Esophagus (tissue), 2 donors: Measurements from ENCODE around the gene COL4A1. TPM values are rescaled to one million over a fixed set of nuclear protein-coding genes. Genes with fewer than 3 reads are reported as not detected.

Source experiments
- H3K27ac ChIP-seq, 2 donors: one replicate each; pipeline ENCODE4 v1.5.1; 2013; ENCODE audit warnings: low read depth in 2 of 2, mild to moderate bottlenecking in 2 of 2, inconsistent platforms in 1 of 2, low read length in 1 of 2, moderate library complexity in 1 of 2
- H3K27me3 ChIP-seq, 2 donors: one replicate each; pipeline ENCODE4 v1.6.1; 2013; ENCODE audit warnings: low read length in 2 of 2, control low read depth in 1 of 2, mild to moderate bottlenecking in 1 of 2; ENCODE audit not compliant: insufficient read depth in 2 of 2, control insufficient read depth in 1 of 2
- H3K36me3 ChIP-seq, 2 donors: one replicate each; pipeline ENCODE4 v1.6.1; 2013; ENCODE audit warnings: low read length in 1 of 2; ENCODE audit not compliant: control insufficient read depth in 2 of 2, insufficient read depth in 2 of 2
- H3K4me1 ChIP-seq, 2 donors: one replicate each; pipeline ENCODE4 v1.6.1; 2013; ENCODE audit warnings: low read length in 1 of 2; ENCODE audit not compliant: control insufficient read depth in 2 of 2, insufficient read depth in 2 of 2
- H3K4me3 ChIP-seq, 2 donors: one replicate each; pipeline ENCODE4 v1.5.1; 2013; ENCODE audit warnings: low read length in 2 of 2, mild to moderate bottlenecking in 2 of 2, low read depth in 1 of 2, moderate library complexity in 1 of 2
- H3K9me3 ChIP-seq, 2 donors: one replicate each; pipeline ENCODE4 v1.6.1; 2013; ENCODE audit warnings: mild to moderate bottlenecking in 2 of 2, low read depth in 1 of 2, low read length in 1 of 2, moderate library complexity in 1 of 2; ENCODE audit not compliant: control insufficient read depth in 2 of 2, insufficient read depth in 1 of 2
- WGBS, 2 donors: extraction: QIAGEN DNeasy Blood & Tissue Kit; methylation state at CpG; one replicate each; pipeline ENCODE4 v1.1.7; 2013; 5-methylcytosine and 5-hydroxymethylcytosine counted together
- polyA plus RNA-seq, 2 donors: library from polyadenylated mRNA; stranded (reverse); fragments of 200-250 nt; gene quantifications; one replicate each; pipeline ENCODE4 v1.2.3, GENCODE V29; 2013
- donor health status: healthy with polysubstance abuse.
- donor health status: Bipolar disorder and iron deficiency.

The COL4A1 gene
- polyA plus RNA-seq, 2 donors: 10.4 to 23.7 TPM

DNA sequence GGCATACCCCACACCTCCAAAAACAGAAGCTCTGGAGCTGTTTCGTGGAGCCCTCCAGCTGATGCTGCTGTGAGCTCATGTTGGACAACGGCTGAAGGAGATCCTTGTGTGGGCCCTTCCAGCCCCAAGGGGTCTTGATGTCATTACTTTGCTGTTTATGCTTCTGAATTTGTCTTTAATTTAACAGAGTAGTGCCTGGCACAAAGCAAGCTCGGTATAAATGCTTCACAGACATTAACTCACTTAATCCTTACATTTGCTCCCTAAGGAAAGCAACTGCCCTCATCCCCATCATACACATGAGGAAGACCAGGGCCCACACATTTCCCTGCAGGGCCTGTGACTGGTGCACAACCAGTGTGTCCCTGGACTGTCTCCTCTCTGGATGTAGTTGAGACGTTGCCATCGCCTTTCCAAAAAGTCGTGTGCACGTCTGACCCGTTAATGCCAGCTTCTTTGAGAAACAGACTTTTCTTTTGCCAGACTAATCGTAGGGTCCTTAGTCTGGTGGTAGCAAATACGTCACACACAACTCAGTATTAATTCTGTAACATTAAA, 7.6 kb downstream of the COL4A1 start:
- H3K27me3 ChIP-seq: no peaks in the 10 kb centered on the region
- WGBS, 2 donors: 59 to 64% methylated on average over 10 of the region's 10 CpGs
- H3K27ac ChIP-seq: peak overlapping the region in 1 of 2 donors; percentile 7
- no peaks in the 10 kb centered on the region for H3K36me3 ChIP-seq
- no peaks in the 10 kb centered on the region for H3K9me3 ChIP-seq
- no peaks in the 10 kb centered on the region for H3K4me1 ChIP-seq
- no peak overlapping the region for H3K4me3 ChIP-seq

DNA sequence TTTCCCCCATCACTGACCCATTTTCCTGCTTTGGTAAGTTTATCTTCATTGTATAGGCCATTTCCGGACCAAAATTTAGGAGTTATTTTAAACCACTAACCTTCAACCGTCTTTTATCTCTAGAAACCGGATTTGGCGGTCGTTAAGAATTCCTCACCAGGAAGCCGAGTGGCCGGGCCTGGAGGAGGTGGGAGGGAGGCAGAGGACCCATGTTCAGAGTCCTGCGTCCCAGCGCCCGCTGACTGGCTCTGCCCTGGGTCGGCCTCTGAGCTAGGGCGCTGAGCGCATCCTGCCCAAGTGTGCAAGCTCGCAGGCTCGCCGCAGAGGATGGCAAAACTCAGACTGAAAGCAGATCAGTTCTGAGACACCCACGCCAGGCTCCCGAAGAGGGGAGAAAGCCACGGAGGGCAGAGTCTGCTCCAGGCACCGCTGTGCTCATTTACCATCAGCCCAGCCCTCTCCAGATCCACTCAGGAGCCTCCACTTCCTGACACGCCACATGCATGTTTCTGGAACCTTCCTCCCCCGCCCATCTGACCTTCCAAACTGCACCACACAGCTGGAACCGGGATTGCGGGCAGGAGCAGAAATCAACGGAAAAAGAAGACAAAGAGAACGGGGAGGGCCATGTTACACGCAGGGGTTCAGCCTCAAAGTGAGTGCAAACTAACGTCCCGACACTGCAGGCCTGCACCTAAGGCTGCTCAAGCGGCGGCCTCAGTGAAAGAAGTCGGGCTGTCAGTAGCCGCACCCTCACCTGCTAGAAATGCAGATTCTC, 8.3 kb downstream of the COL4A1 start:
- Histone ChIP-seq H3K4me3 (no peak overlapping the region), H3K9me3 (no peaks in the 10 kb centered on the region), H3K27ac (peak overlapping the region; percentile 27 to 62), H3K4me1 (peaks cover 0 to 3% of the 10 kb centered on the region in 2 donors), H3K36me3 (no peaks in the 10 kb centered on the region), H3K27me3 (no peaks in the 10 kb centered on the region)
- 47 to 53% methylated on average over 33 of the region's 33 CpGs for WGBS, 2 donors

DNA sequence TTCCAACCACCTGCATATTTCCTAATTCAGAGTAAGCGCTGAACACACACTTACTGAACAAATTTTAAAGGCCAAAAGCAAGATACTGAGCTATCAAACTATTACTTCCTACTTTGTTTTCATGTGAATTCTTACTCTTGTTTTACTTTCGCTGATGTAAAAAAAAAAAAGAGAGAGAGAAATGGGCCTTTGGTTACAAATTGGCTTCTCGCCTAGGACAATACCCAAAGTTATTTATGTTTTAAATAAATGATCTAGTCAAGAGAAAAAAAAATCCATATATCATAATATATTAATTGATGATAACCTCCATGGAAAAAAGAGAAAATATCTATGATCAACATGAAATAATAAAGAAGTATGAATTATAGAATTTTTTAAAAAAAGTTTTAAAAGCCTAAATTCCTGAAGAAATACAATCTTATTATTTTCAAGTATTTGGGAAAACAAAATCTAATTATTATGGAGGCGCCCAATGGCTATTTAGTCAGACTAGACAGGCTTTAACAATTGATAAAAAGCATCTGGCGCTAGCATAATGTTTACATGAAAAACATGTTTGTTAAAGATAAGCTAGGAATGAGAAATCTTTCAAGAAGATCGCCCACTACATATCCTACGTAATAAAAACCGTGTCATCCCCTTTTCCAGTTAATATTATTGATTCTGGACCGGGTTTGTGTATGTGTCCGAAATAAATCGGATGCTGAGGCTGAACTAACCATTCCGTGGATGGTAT, 9.0 kb downstream of the COL4A1 start:
- Histone ChIP-seq H3K27ac (peak overlapping the region; percentile 27 to 62), H3K4me3 (no peak overlapping the region)
- 63 to 70% methylated on average over 12 of the region's 12 CpGs for WGBS, 2 donors

DNA sequence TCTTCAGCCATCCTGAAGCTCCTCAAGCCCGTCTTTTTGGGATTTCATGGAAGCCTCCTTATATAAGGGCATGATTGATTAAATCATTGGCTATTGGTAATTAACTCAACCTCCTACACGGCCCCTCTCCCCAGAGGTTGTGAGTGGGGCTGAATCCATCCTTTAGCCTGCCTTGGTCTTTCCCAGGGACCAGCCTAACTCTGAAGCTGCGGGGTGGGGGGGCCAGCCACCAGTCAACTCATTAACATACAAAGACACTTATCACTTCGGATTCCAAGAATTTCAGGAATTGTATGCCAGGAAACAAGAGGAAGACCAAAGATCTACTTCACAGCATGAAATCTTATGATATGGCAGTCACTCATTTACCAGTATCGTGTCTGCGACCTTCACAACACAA, 9.9 kb downstream of the COL4A1 start:
- H3K9me3 ChIP-seq: no peaks in the 10 kb centered on the region
- H3K36me3 ChIP-seq: no peaks in the 10 kb centered on the region
- 64 to 72% methylated on average over 6 of the region's 6 CpGs for WGBS, 2 donors
- H3K4me3 ChIP-seq: no peak overlapping the region
- H3K27me3 ChIP-seq: no peaks in the 10 kb centered on the region
- H3K27ac ChIP-seq: no peak overlapping the region
- H3K4me1 ChIP-seq: peaks cover 0 to 3% of the 10 kb centered on the region in 2 donors

More for the DNA sequence above, 9.0 kb downstream of the COL4A1 start:
- peaks cover 0 to 3% of the 10 kb centered on the region in 2 donors for H3K4me1 ChIP-seq
- no peaks in the 10 kb centered on the region for H3K27me3 ChIP-seq
- H3K9me3 ChIP-seq: no peaks in the 10 kb centered on the region
- H3K36me3 ChIP-seq: no peaks in the 10 kb centered on the region

DNA sequence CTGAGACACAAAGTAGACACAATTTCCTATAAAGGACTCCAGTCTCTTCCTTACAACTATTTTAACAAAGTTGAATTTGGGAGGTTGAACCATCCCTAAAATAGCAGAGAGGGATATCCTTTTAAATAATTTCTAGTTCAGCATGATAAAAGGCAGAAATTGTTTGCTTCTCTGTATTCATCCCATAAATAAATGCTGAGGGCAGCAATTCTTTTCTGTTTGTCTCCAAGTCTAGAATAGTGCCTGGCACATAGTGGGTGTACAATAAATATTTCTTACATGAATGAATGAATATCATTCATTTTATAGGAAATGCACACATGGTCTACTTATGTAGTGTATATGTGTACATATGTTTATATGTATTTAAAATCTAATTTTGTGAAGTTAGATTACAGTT, 12.3 kb downstream of the COL4A1 start:
- H3K9me3 ChIP-seq: no peaks in the 10 kb centered on the region

DNA sequence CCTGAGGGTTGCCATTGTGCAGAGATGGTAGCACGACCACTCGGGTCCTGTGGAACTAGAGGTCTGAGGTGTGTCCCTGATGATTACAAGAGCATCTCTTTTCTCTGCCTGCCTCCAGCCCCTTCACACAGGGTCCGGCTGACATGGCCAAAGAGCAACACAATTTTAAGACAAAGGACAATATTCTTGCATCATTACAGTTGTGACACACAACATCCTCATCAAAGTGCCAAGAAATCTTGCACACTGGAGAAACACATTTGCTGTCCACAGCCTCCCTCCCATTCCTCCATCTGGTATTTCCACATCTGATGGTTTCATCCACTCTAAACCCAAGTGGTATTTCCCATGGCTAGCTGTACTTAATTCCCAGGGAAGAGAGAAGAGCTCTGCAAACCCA, 12.8 kb downstream of the COL4A1 start:
- H3K4me3 ChIP-seq: no peak overlapping the region
- WGBS, 2 donors: 75 to 82% methylated on average over 3 of the region's 3 CpGs
- no peaks in the 10 kb centered on the region for H3K27me3 ChIP-seq
- peaks cover 3 to 5% of the 10 kb centered on the region in 2 donors for H3K4me1 ChIP-seq
- no peaks in the 10 kb centered on the region for H3K9me3 ChIP-seq
- H3K36me3 ChIP-seq: no peaks in the 10 kb centered on the region
- peak overlapping the region; percentile 17 to 28 for H3K27ac ChIP-seq

More for the DNA sequence above, 12.3 kb downstream of the COL4A1 start:
- peaks cover 2 to 3% of the 10 kb centered on the region in 2 donors for H3K4me1 ChIP-seq
- H3K4me3 ChIP-seq: no peak overlapping the region
- H3K27me3 ChIP-seq: no peaks in the 10 kb centered on the region
- H3K36me3 ChIP-seq: no peaks in the 10 kb centered on the region
- no peak overlapping the region for H3K27ac ChIP-seq

DNA sequence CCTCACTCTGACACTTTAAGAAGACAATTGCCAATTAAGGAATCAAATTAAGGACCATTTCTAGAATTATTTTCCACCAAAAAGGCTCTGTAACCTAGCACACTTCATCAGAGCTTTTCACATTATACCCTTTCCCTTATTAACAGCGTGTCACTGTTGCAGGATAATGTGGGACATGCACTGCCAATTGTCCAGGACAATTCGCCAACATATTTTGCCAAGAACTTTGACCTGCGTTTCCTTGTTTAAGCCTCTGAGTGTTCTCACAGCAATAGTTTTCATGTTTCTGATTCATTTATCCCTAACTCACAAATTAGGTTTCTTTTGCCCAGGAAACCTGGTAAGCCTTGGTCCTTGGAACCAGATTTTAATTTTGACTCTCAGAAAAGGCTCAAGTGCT, 13.3 kb downstream of the COL4A1 start:
- Histone ChIP-seq H3K4me3 (no peak overlapping the region), H3K27ac (peak overlapping the region; percentile 17 to 28), H3K27me3 (no peaks in the 10 kb centered on the region), H3K4me1 (peaks cover 3 to 6% of the 10 kb centered on the region in 2 donors), H3K9me3 (no peaks in the 10 kb centered on the region), H3K36me3 (no peaks in the 10 kb centered on the region)
- 52 to 59% methylated on average over 3 of the region's 3 CpGs for WGBS, 2 donors

DNA sequence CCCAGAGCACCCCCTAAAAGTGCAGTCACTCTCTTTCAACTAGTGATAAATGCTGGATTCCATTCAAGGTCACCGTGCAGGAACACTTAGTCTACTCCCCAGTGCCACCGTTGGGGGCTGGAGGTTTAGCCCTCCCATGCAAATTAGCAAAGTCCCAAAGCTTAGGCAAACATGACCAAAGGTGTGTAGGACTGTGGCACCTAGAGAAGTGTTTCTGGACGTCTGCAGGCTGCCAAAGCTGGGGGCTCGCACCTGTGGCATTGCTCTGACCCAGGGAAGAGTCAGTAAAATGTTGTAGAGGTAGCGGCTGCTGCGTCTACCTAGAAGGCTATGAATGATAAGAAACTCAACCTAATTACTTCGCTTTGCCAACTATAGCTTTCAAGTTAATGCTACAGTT, 13.9 kb downstream of the COL4A1 start:
- no peaks in the 10 kb centered on the region for H3K27me3 ChIP-seq
- H3K9me3 ChIP-seq: no peaks in the 10 kb centered on the region
- no peak overlapping the region for H3K27ac ChIP-seq
- peaks cover 3 to 6% of the 10 kb centered on the region in 2 donors for H3K4me1 ChIP-seq
- no peak overlapping the region for H3K4me3 ChIP-seq
- H3K36me3 ChIP-seq: no peaks in the 10 kb centered on the region
- 73 to 84% methylated on average over 7 of the region's 7 CpGs for WGBS, 2 donors

DNA sequence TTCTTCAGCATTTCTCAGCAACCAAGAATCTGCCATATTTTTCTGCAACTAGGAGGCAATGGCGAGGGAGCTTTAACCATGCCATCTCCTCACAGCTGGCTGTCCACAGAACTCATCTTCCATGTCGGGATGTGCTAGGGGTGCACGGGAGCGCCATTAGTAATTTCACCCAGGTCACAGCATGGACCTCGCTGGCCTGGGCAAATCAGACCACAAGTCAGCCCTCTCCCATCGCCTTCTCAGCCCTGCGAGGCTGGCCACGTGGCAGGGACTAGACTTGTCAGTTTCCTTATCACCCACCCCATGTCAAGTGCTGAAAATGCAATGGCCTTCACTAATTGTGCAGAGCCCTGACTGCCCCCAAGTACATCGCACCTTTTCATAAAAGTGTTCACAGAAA, 15.7 kb downstream of the COL4A1 start:
- Histone ChIP-seq H3K4me1 (peaks cover 3 to 13% of the 10 kb centered on the region in 2 donors), H3K4me3 (no peak overlapping the region), H3K9me3 (no peaks in the 10 kb centered on the region), H3K27me3 (no peaks in the 10 kb centered on the region), H3K36me3 (no peaks in the 10 kb centered on the region), H3K27ac (no peak overlapping the region)
- 86 to 91% methylated on average over 9 of the region's 9 CpGs for WGBS, 2 donors
